ENCODE results near the gene COMMD1. TPM values are rescaled to one million over a fixed set of nuclear protein-coding genes. Genes with fewer than 3 reads are reported as not detected.

COMMD1 gene
- polyA plus RNA-seq, 1 donor from 2014 or later = 69.1 TPM

GRCh38 chr2:62089658-62090057 lies 184.2 kb downstream of the COMMD1 start:
- Histone ChIP-seq H3K4me3 (ENCODE audit: low read length) (no peak overlapping the region), H3K27me3 (ENCODE audit: insufficient read depth, low read depth, low read length) (no peaks in the 10 kb centered on the region), H3K9me2 (ENCODE audit: insufficient read depth, low read length) (no peaks in the 10 kb centered on the region), H3K36me3 (ENCODE audit: insufficient read depth, low read length) (no peaks in the 10 kb centered on the region), H3K9me3 (ENCODE audit: low read length) (no peaks in the 10 kb centered on the region), H3F3A (ENCODE audit: insufficient read depth, low read length, poor library complexity, severe bottlenecking) (no peaks in the 10 kb centered on the region), H3K9ac (ENCODE audit: low read length) (no peak overlapping the region), H3K4me2 (ENCODE audit: low read length) (no peak overlapping the region), H2AFZ (ENCODE audit: low read depth, low read length) (no peak overlapping the region), H4K20me1 (ENCODE audit: insufficient read depth) (no peaks in the 10 kb centered on the region), H3K79me2 (replicated peaks; ENCODE audit: insufficient read depth, low read length) (no peaks in the 10 kb centered on the region), H3K27ac (ENCODE audit: low read length) (no peak overlapping the region)
- no peak for TF ChIP-seq EP300 (conservative IDR thresholded peaks at IDR 0.05; ENCODE audit: poor library complexity, severe bottlenecking)
- no peak for TF ChIP-seq POLR2AphosphoS5 (IDR thresholded peaks at IDR 0.05)
- TF ChIP-seq MXI1 (conservative IDR thresholded peaks at IDR 0.05; ENCODE audit: poor library complexity, severe bottlenecking) = no peak
- TF ChIP-seq, protein P1, sequence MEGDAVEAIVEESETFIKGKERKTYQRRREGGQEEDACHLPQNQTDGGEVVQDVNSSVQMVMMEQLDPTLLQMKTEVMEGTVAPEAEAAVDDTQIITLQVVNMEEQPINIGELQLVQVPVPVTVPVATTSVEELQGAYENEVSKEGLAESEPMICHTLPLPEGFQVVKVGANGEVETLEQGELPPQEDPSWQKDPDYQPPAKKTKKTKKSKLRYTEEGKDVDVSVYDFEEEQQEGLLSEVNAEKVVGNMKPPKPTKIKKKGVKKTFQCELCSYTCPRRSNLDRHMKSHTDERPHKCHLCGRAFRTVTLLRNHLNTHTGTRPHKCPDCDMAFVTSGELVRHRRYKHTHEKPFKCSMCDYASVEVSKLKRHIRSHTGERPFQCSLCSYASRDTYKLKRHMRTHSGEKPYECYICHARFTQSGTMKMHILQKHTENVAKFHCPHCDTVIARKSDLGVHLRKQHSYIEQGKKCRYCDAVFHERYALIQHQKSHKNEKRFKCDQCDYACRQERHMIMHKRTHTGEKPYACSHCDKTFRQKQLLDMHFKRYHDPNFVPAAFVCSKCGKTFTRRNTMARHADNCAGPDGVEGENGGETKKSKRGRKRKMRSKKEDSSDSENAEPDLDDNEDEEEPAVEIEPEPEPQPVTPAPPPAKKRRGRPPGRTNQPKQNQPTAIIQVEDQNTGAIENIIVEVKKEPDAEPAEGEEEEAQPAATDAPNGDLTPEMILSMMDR (IDR thresholded peaks at IDR 0.05; ENCODE audit: poor library complexity, severe bottlenecking) = no peak
- no peak for TF ChIP-seq EZH2 (IDR thresholded peaks at IDR 0.05; ENCODE audit: borderline replicate concordance, insufficient read depth, low read length, poor library complexity, severe bottlenecking)
- TF ChIP-seq, protein P2, sequence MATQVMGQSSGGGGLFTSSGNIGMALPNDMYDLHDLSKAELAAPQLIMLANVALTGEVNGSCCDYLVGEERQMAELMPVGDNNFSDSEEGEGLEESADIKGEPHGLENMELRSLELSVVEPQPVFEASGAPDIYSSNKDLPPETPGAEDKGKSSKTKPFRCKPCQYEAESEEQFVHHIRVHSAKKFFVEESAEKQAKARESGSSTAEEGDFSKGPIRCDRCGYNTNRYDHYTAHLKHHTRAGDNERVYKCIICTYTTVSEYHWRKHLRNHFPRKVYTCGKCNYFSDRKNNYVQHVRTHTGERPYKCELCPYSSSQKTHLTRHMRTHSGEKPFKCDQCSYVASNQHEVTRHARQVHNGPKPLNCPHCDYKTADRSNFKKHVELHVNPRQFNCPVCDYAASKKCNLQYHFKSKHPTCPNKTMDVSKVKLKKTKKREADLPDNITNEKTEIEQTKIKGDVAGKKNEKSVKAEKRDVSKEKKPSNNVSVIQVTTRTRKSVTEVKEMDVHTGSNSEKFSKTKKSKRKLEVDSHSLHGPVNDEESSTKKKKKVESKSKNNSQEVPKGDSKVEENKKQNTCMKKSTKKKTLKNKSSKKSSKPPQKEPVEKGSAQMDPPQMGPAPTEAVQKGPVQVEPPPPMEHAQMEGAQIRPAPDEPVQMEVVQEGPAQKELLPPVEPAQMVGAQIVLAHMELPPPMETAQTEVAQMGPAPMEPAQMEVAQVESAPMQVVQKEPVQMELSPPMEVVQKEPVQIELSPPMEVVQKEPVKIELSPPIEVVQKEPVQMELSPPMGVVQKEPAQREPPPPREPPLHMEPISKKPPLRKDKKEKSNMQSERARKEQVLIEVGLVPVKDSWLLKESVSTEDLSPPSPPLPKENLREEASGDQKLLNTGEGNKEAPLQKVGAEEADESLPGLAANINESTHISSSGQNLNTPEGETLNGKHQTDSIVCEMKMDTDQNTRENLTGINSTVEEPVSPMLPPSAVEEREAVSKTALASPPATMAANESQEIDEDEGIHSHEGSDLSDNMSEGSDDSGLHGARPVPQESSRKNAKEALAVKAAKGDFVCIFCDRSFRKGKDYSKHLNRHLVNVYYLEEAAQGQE (IDR thresholded peaks at IDR 0.05; ENCODE audit: borderline replicate concordance) = no peak
- TF ChIP-seq SMC3 (conservative IDR thresholded peaks at IDR 0.05; ENCODE audit: poor library complexity) = no peak
- TF ChIP-seq RAD21 (conservative IDR thresholded peaks at IDR 0.05) = no peak

DNA sequence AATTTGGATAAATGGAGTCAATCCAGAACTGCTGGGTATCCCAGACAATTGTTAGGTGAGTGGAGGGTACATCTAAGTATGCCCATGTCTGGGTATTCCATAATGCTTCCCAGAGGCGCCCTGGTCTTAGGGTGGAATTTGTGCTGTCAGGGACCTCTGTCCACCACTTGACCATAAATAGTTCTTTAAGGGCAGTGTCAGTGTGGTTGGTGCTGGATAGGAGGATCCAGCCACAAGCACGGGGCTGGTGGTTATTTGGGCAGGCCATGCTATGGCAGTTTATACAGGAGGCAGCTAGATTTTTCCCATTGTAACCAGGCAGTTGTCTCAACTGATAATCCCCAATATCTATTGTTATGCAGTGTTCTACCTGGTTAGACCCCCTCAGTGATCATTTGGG lies 186.0 kb downstream of the COMMD1 start:
- Histone ChIP-seq H3K27me3 (ENCODE audit: insufficient read depth, low read depth, low read length) (no peaks in the 10 kb centered on the region), H3K4me2 (ENCODE audit: low read length) (no peak overlapping the region), H4K20me1 (ENCODE audit: insufficient read depth) (no peaks in the 10 kb centered on the region), H3K9me2 (ENCODE audit: insufficient read depth, low read length) (no peaks in the 10 kb centered on the region), H3F3A (ENCODE audit: insufficient read depth, low read length, poor library complexity, severe bottlenecking) (no peaks in the 10 kb centered on the region), H3K9ac (ENCODE audit: low read length) (no peak overlapping the region), H3K36me3 (ENCODE audit: insufficient read depth, low read length) (no peaks in the 10 kb centered on the region), H3K4me3 (ENCODE audit: low read length) (no peak overlapping the region), H2AFZ (ENCODE audit: low read depth, low read length) (no peak overlapping the region), H3K9me3 (ENCODE audit: low read length) (no peaks in the 10 kb centered on the region), H3K79me2 (replicated peaks; ENCODE audit: insufficient read depth, low read length) (no peaks in the 10 kb centered on the region), H3K27ac (ENCODE audit: low read length) (no peak overlapping the region)
- TF ChIP-seq RAD21 (conservative IDR thresholded peaks at IDR 0.05) = no peak
- TF ChIP-seq, protein P2 (IDR thresholded peaks at IDR 0.05; ENCODE audit: borderline replicate concordance) = no peak
- no peak for TF ChIP-seq EZH2 (IDR thresholded peaks at IDR 0.05; ENCODE audit: borderline replicate concordance, insufficient read depth, low read length, poor library complexity, severe bottlenecking)
